ENCODE measurements around the gene MYOC.

GRCh38 chr1:171654942-171655745 lies 2.7 kb upstream of the MYOC start:
- TF ChIP-seq EZH2 (IDR thresholded peaks at IDR 0.05; ENCODE audit: borderline replicate concordance) = no peak
- TF ChIP-seq EZH2phosphoT487 (IDR thresholded peaks at IDR 0.05; ENCODE audit: low read depth, severe bottlenecking, unreplicated experiment) = no peak
- peak; percentile 62 for TF ChIP-seq CTCF (IDR thresholded peaks at IDR 0.05; ENCODE audit: poor library complexity)
